SK-N-SH treated with all-trans-retinoic acid at 6 μM for 48 hours (cell line): ENCODE measurements around the gene AP3D1.
"Not testable (repeated sequence)": the region's sequence is repeated elsewhere in the genome, so short reads cannot be mapped to it uniquely, and the experiment has no call there.

Experiments
- ARNTL ChIP-seq: fragments of 450-650 bp; formaldehyde crosslinking; IDR thresholded peaks from 2 replicates; pipeline ENCODE4 v1.5.0; 2020; ENCODE audit warnings: low read depth, mild to moderate bottlenecking, moderate library complexity, borderline replicate concordance
- CREB5 ChIP-seq: fragments of 250-450 bp; sonication (Bioruptor Pico); IDR thresholded peaks from 2 replicates; pipeline ENCODE4 v1.5.1; 2020; ENCODE audit warnings: low read depth, mild to moderate bottlenecking, moderate library complexity
- ESRRG ChIP-seq: fragments of 250-450 bp; sonication (Bioruptor Pico); IDR thresholded peaks from 2 replicates; pipeline ENCODE4 v1.6.1; 2021; ENCODE audit warnings: mild to moderate bottlenecking
- OSR1 ChIP-seq: fragments of 250-450 bp; sonication (Bioruptor Pico); IDR thresholded peaks from 2 replicates; pipeline ENCODE4 v1.8.0; 2022; ENCODE audit warnings: moderate library complexity, mild to moderate bottlenecking, inconsistent platforms
- PPARA ChIP-seq: fragments of 250-450 bp; sonication (Bioruptor Pico); IDR thresholded peaks from 2 replicates; pipeline ENCODE4 v1.5.0; 2020; ENCODE audit warnings: mild to moderate bottlenecking, borderline replicate concordance
- RARB ChIP-seq: fragments of 250-450 bp; sonication (Bioruptor Pico); IDR thresholded peaks from 2 replicates; pipeline ENCODE4 v1.8.0; 2021; ENCODE audit warnings: mild to moderate bottlenecking, moderate library complexity
- SNAI2 ChIP-seq: fragments of 250-450 bp; sonication (Bioruptor Pico); IDR thresholded peaks from 2 replicates; pipeline ENCODE4 v1.5.0; 2020; ENCODE audit warnings: mild to moderate bottlenecking, moderate library complexity
- TCF4 ChIP-seq: fragments of 250-450 bp; sonication (Bioruptor Pico); IDR thresholded peaks from 2 replicates; pipeline ENCODE4 v1.8.0; 2021; ENCODE audit warnings: mild to moderate bottlenecking, moderate library complexity, borderline replicate concordance
- ZFP3 ChIP-seq: fragments of 250-450 bp; sonication (Bioruptor Pico); IDR thresholded peaks from 2 replicates; pipeline ENCODE4 v1.5.0; 2020; ENCODE audit warnings: mild to moderate bottlenecking, moderate library complexity
- ZNF8 ChIP-seq: fragments of 450-650 bp; formaldehyde crosslinking; IDR thresholded peaks from 2 replicates; pipeline ENCODE4 v1.5.0; 2020; ENCODE audit warnings: mild to moderate bottlenecking, moderate library complexity
- TF ChIP-seq, protein P1 (sequence below): fragments of 250-450 bp; sonication (Bioruptor Pico); IDR thresholded peaks from 2 replicates; pipeline ENCODE4 v1.5.0; 2020; ENCODE audit warnings: mild to moderate bottlenecking, moderate library complexity

GRCh38 chr19:2131012-2131975 is 20.1 kb downstream of the AP3D1 start:
- not testable (repeated sequence) for TF ChIP-seq CREB5 (CRISPR knock-in tag); ESRRG; RARB (CRISPR knock-in tag); OSR1; TCF4 (CRISPR knock-in tag); SNAI2 (CRISPR knock-in tag); ARNTL (CRISPR knock-in tag); ZNF8; PPARA (CRISPR knock-in tag); ZFP3
- TF ChIP-seq, protein P1, sequence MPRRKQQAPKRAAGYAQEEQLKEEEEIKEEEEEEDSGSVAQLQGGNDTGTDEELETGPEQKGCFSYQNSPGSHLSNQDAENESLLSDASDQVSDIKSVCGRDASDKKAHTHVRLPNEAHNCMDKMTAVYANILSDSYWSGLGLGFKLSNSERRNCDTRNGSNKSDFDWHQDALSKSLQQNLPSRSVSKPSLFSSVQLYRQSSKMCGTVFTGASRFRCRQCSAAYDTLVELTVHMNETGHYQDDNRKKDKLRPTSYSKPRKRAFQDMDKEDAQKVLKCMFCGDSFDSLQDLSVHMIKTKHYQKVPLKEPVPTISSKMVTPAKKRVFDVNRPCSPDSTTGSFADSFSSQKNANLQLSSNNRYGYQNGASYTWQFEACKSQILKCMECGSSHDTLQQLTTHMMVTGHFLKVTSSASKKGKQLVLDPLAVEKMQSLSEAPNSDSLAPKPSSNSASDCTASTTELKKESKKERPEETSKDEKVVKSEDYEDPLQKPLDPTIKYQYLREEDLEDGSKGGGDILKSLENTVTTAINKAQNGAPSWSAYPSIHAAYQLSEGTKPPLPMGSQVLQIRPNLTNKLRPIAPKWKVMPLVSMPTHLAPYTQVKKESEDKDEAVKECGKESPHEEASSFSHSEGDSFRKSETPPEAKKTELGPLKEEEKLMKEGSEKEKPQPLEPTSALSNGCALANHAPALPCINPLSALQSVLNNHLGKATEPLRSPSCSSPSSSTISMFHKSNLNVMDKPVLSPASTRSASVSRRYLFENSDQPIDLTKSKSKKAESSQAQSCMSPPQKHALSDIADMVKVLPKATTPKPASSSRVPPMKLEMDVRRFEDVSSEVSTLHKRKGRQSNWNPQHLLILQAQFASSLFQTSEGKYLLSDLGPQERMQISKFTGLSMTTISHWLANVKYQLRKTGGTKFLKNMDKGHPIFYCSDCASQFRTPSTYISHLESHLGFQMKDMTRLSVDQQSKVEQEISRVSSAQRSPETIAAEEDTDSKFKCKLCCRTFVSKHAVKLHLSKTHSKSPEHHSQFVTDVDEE (CRISPR knock-in tag): not testable (repeated sequence)
